ENCODE data around the gene LPP.
A peak's percentile ranks its signal among the peaks of the same experiment; 100 is the strongest.

Gene LPP

GRCh38 chr3:188257384-188258026 is 103.5 kb downstream of the LPP start:
- DNase-seq = no peak

GRCh38 chr3:188259191-188259590 is 105.2 kb downstream of the LPP start:
- DNase-seq = no peak

- DNase-seq = no peak
These were observed 105.6 kb downstream of the LPP start for GRCh38 chr3:188259596-188259995.

DNA sequence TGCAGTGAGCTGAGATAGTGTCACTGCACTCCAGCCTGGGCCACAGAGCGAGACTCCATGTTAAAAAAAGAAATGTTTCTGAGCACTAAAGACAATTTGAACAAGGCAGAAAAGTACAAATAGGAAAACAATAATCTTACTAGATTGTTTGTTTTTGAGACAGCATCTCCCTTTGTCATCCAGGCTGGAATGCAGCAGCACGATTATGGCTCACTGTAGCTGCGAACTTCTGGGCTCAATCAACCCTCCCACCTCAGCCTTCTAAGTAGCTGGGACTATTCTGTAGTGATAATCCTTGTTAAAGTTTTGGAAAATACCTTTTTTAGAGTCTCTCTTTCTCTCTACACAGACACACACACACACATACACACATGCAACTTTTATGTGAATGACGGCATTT is 107.1 kb downstream of the LPP start:
- DNase-seq = no peak

- no peak for DNase-seq
These were observed 108.5 kb downstream of the LPP start for GRCh38 chr3:188262488-188262887.

GRCh38 chr3:188262913-188263683 is 109.1 kb downstream of the LPP start:
- DNase-seq = no peak

GRCh38 chr3:188264226-188265207 is 110.6 kb downstream of the LPP start:
- no peak for DNase-seq

DNA sequence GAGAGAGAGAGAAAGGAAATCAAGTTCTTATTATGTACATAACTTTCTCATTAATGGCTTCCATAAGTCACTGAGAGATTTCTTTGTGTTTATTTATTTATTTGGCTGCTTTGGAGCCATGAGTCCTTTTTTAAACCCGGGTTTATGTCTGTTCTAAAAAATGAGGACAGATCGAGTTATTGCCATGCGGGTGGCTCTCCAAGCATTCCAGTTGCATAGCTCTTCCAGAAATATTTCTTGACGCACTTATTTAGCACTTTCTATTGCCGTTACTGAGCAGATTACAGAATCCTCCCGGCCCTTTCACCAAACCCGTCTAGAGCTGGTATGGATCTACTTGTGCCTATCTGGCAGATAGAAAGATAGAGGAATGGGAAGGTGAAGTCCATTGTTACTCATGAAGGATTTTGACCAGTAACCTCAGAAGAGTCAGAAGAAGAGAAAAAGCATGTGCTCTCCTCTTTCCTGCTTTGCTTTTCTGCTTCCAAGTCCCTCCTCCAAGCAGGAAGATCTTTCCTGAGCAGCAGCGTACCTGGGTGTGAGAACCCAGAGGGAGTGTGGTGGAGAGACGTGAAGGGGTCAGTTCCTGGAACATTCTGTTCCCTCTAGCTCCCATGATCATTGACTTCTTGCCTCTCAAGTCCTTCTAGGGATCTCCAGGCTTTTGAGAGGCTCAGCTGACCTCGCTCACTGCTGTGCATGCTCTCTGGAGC is 112.8 kb downstream of the LPP start:
- no peak for DNase-seq

DNA sequence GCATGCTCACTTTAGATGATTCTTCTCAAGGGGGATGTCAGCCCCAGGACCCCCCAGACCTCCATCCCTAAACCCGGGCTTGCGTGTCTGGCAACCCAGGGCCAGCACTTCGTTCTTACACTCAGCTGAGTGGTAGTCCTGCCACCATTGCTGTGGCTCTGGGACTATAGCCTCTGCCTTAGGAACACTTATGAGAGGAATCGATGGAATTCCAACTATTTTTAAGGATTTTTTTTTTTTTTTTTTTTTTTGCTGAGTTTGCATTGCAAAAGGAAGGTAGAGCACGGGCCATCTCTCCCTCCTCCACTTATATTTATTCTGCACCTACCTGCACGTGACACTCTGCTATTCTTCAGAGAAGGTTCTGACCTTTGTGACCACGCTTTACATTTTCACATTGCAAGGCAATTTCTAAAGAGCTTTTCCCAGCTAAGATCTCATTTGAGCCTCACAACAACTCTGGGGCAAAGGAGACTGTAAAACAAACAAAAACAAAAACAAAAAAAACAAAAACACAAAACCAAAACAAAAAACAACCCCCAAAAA is 113.9 kb downstream of the LPP start:
- DNase-seq = no peak

- DNase-seq = no peak
These were observed 114.4 kb downstream of the LPP start for GRCh38 chr3:188268336-188268735.

DNA sequence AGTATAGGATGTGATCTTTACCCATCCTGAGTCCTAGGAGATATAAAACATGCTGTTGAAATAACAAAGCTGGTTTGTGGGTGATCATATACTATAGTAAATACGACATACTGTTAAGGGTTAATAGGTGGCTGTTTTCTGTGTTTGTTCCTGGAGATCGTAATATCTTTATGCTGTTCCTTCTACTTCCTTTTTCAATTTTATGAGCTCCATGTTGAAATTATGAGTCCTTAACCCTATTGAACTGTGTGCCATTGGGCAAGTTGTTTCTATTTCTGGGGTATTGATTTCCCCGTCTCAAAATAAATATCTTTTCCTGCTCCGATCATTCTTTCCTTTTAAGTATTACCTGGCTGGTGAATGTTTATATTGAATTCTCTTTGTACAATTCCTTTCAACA is 115.1 kb downstream of the LPP start:
- DNase-seq = no peak

- peak in 1 of 2 donors; percentile 27 for DNase-seq
These were observed 116.5 kb downstream of the LPP start for GRCh38 chr3:188270423-188270972.

DNA sequence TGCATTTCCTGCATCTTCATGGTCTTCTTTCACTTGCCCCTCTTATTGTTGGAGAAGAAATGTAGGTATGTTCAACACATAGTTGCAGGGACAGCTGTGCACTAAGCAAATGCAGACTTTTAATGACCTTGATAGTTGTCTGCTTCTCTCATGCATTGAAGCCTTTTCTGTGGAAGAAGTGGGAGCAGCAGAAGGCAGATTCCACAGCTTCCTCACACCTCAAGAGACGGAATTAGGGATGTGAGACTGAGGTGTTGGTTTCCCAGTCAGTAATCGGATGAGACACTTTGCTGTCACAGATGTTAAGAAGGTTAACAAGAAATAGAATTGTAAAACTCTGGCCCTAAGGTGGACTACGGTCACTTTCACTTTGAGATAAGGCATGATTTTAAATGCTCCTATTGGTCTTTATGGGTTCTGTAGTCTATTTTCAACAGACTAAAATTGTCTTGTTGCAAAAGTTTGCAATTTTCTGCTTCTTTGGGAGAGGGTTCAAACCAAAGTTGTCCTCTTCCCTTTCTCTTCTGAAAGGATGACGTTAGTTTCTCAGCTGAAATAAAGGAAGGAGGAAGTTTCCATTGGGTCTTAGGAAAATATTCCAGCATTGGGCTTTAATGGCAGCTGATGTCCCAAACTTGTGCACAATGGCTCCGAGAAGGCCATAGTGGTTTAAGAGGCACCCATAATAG is 117.4 kb downstream of the LPP start:
- no peak for DNase-seq

DNA sequence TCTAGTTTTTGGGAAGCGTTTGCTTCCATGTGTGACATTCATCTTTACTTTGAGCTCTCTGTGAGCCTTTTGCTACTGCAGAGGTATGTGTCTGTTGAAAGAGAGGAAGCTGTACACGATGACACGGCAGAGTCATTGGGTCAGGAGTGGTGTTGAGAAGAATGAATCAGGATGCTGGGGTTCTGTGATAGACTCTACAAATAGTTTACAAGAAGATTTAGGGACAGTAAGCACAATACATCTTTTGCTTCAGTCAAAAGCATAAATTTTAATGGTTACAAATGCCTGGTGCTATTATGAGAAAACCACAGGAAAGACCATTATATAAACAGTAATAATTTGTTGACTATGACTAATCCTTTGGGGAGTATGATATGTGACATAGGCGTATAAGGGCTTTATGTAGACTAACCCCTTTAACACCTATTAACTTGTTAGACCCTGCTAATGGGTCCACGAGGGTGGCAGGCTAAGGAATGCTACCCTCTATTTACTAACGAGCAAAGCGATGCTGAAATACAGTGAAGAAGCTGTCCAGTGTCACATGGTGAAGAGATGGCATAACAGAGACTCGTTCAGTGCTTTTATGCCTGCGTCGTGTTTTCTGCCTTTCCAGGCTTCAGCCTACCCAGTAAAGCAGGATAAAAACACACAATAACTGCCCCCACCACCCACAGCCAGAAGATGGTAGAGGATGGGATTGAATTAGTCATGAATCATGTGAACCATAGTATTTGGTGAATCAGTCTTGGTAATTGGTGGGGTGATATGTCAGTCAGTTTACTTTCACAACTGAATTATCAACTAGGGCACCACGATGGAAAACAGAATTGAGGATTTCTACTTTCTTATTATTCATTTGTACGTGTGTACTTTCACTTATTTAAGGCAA is 118.8 kb downstream of the LPP start:
- DNase-seq = no peak

DNA sequence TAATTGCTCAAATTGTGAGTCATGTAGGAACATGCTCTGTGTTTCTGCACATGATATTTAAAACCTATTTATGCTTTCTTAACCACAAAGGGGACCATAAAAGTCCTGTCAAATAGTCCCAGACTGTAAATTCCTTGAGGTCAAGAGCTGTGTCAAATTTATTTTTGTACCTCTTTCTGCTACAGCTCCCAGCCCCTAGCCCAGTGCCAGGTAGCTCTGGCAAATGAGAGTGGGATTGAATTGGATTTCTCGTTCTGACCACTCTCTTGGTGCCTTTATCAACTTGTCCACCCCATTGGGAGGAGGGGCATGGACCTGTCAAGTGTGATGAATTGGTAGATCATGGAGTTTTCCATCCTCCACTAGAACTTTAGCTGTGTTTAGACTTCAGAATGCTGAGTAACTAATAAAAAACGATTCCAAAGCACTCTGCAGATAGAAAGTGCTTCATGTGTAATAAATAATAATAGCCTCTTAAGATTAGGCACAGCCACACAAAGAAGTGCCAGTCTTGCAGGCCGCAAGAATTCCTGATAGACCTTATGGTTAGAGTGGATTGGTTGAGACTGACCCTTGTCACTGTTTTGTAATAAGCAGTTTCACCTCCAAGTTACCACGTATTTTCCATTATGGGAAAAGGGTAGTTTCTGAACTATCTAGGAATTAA is 120.4 kb downstream of the LPP start:
- DNase-seq = no peak

- DNase-seq = no peak
These were observed 122.4 kb downstream of the LPP start for GRCh38 chr3:188276375-188276774.

DNA sequence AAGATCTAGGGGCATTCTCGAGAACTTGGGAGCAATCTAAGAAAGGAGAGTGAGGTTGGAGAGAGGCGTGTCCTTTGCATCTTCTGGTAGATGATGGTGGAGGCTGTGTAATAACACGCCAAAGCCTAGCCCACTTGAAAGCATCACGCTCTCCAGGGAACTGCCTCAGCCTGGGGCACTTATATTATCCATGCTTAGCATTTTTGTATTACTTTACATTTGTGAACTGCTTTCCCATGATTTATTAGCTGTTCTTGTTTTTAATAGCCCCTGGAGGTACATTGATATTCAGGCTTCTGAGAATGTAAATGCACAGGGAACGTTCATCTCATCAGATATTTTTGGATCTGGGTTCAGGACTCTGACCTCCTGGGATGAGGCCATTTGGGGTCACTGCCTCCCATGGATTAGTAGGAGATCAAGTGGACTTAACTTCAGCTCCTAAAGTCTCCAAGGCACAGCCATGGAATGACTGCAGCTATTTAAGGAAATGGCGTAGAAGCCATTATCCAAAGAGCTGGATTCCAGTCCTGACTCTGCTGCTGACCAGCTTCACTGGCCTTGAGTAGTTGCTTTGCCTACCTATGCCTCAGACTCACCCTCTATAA is 124.9 kb downstream of the LPP start:
- DNase-seq = no peak

GRCh38 chr3:188279502-188280335 is 125.8 kb downstream of the LPP start:
- DNase-seq = no peak

All from CD4-positive, alpha-beta T cell treated with Interleukin-4 for 1 hour (primary cell).